GM04503 (cell line): ENCODE results near the gene IKBKE.

ENCODE experiments used
- DNase-seq: peaks from one replicate; pipeline ENCODE4 v3.0.0-alpha.2; 2012; ENCODE audit warnings: low read depth

Gene IKBKE

DNA sequence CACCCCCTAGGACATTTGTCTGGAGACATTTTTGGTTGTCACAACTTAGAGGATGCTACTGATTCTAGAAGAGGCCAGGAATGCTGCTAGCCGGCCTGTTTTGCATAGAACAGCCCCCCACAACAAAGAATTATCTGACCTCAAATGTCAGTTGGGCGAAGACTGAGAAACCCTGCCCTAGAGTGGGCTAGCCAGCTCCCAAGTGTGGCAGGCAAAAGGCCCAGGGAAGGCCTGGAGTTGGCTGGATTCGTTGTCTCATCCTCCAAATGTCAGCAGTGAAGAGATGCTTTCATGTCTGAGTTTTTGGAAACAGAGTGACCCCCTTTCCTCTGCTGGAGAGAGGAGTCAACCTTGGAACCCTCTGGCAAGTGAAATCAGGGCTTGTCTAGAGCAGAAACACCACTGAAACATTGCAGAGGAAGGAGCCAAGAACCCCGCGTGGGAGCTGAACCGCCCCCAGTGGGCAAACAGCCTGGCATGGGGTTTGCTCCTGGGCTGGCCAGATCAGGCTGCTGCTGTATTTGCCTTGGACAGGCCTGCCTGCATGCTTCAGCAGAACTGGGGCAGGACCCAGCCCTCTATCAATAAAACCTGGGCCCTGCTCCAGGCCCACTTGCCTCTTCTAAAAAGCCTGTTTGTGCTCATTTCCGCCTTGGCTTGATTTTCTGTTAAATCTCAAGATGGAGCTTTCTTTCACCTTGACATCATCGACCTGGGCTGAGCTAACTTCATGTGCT, 69.9 kb downstream of the IKBKE start:
- DNase-seq: no peak

DNA sequence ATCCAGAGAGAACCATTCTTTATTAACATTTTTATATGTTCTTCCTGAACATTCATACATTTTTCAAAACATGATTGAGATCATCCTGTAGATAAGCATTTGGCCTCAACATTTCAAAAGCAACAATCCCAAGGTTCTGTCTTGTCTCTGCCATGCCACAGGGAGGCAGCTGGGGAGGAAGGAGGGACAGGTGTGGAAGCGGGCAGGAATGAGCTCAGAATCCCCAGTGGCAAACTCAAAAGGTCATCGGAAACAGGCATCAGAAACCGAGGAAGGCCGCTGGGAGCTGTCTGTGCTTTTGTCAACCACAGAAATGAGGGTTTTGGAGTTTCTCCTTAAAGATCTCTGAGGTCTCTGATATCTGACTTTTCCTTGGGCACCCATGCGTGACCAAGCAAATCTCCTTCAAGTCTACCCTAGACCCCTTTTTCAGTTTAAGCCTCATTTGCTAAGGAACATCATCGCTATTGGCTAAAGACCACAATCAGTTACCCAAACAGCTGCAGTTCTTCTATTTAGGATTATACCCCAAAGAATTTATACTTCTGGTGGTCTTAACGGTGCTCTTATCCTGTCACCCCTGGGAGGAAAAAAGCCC, 71.1 kb downstream of the IKBKE start:
- no peak for DNase-seq

DNA sequence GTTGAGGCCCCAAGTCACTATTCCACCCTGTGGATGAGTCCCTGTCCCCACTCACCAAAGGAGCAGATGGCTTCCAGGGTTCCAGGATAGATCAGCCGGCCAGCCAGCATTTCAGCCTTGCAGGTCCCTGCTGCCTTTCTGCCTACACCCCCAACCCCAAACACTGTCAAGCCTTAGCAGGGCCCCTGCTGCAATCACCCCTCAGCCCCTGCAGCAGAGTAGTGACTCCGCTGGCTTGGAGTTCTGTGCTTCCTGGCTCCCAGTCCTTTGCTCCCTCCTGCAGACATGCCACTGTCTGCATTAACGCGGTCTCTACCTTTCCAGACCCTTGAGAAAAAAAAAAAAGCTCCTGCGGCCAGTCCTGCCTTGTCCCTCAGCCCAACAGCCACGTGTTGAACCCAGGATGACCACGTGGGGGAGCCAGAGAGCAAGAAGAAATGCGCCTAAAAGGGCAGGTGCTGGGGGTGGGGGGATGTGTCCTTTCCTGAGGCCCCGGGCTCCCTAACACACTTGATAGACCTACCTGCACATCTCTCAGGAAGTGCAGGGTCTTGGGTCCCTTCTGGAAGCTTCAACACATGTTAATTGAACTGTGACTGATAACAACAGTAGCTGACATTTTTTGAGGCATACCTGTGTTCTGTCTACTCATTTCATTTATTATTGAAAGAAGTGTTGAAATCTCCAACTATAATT, 74.4 kb downstream of the IKBKE start:
- no peak for DNase-seq

DNA sequence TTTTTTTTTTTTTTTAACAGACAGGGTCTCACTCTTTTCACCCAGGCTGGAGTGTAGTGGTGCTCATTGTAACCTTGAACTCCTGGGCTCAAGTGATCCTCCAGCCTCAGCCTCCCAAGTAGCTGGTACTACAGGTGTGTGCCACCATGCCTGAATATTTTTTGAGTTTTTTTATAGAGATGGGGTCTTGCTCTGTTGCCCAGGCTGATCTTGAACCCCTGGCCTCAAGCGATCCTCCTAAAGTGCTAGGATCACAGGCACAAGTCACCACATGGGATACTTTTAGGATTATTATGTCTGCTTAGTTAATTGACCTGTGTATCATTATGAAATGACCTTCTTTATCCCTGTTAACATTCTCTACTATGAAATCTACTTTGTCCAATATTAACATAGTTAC, 75.1 kb downstream of the IKBKE start:
- DNase-seq: no peak
